H9 (cell line): ENCODE measurements around the gene SYNE2. TPM values are rescaled to one million over a fixed set of nuclear protein-coding genes. Genes with fewer than 3 reads are reported as not detected.

ENCODE experiments used
- DNase-seq: peaks from one replicate; pipeline ENCODE4 v3.0.0-alpha.2; 2017
- H2AFZ ChIP-seq: one replicate; pipeline ENCODE4 v1.6.1; 2013; ENCODE audit warnings: mild to moderate bottlenecking, low read length, control low read depth, moderate library complexity
- H2AK5ac ChIP-seq: 2 replicates; pipeline ENCODE4 v1.6.1; 2013; ENCODE audit warnings: low read length, control low read depth, mixed read lengths; ENCODE audit not compliant: insufficient read length
- H2BK120ac ChIP-seq: one replicate; pipeline ENCODE4 v1.6.1; 2013; ENCODE audit warnings: low read depth, mild to moderate bottlenecking, low read length, control low read depth, inconsistent platforms; ENCODE audit not compliant: poor library complexity, severe bottlenecking
- H2BK12ac ChIP-seq: 2 replicates; pipeline ENCODE4 v1.6.1; 2013; ENCODE audit warnings: low read length, control low read depth, mixed read lengths, low read depth; ENCODE audit not compliant: insufficient read length
- H2BK15ac ChIP-seq: 2 replicates; pipeline ENCODE4 v1.6.1; 2013; ENCODE audit warnings: low read depth, low read length, control low read depth
- H2BK20ac ChIP-seq: one replicate; pipeline ENCODE4 v1.6.1; 2013; ENCODE audit warnings: low read depth, mild to moderate bottlenecking, low read length, control low read depth, inconsistent platforms; ENCODE audit not compliant: poor library complexity, severe bottlenecking
- H2BK5ac ChIP-seq: 2 replicates; pipeline ENCODE4 v1.6.1; 2013; ENCODE audit warnings: low read length, control low read depth, mixed read lengths; ENCODE audit not compliant: insufficient read length
- H3K14ac ChIP-seq: 2 replicates; pipeline ENCODE4 v1.6.1; 2013; ENCODE audit warnings: low read length, control low read depth; ENCODE audit not compliant: insufficient read depth
- H3K18ac ChIP-seq: 2 replicates; pipeline ENCODE4 v1.6.1; 2013; ENCODE audit warnings: low read depth, mild to moderate bottlenecking, mixed read lengths, low read length, control low read depth; ENCODE audit not compliant: insufficient read length
- H3K23ac ChIP-seq: 2 replicates; pipeline ENCODE4 v1.6.1; 2013; ENCODE audit warnings: low read length, control low read depth, mixed read lengths, low read depth; ENCODE audit not compliant: insufficient read length
- H3K23me2 ChIP-seq: 2 replicates; pipeline ENCODE4 v1.6.1; 2013; ENCODE audit warnings: low read depth, mild to moderate bottlenecking, mixed read lengths, low read length, control low read depth; ENCODE audit not compliant: insufficient read length, poor library complexity, severe bottlenecking
- H3K27ac ChIP-seq: 2 replicates; pipeline ENCODE4 v1.5.1; 2013; ENCODE audit warnings: low read length, control low read depth, mixed read lengths, low read depth; ENCODE audit not compliant: insufficient read length
- H3K27me3 ChIP-seq: 2 replicates; pipeline ENCODE4 v1.6.1; 2013; ENCODE audit warnings: low read length, control low read depth, inconsistent platforms; ENCODE audit not compliant: insufficient read depth
- H3K4ac ChIP-seq: 2 replicates; pipeline ENCODE4 v1.6.1; 2013; ENCODE audit warnings: low read depth, mild to moderate bottlenecking, control low read depth, inconsistent platforms, low read length, moderate library complexity
- H3K4me1 ChIP-seq: 2 replicates; pipeline ENCODE4 v1.6.1; 2013; ENCODE audit warnings: low read length, control low read depth, inconsistent platforms; ENCODE audit not compliant: insufficient read depth
- H3K4me2 ChIP-seq: 2 replicates; pipeline ENCODE4 v1.6.1; 2013; ENCODE audit warnings: low read length, control low read depth, mixed read lengths; ENCODE audit not compliant: insufficient read length, insufficient read depth
- H3K56ac ChIP-seq: 2 replicates; pipeline ENCODE4 v1.6.1; 2013; ENCODE audit warnings: low read depth, mild to moderate bottlenecking, mixed read lengths, low read length, control low read depth; ENCODE audit not compliant: insufficient read length
- H3K79me1 ChIP-seq: 2 replicates; pipeline ENCODE4 v1.6.1; 2013; ENCODE audit warnings: low read depth, mild to moderate bottlenecking, moderate library complexity, low read length, control low read depth, inconsistent platforms; ENCODE audit not compliant: insufficient read depth, poor library complexity, severe bottlenecking
- H3K79me2 ChIP-seq: 2 replicates; pipeline ENCODE4 v1.6.1; 2013; ENCODE audit warnings: low read length, control low read depth, inconsistent platforms; ENCODE audit not compliant: insufficient read depth
- H3K9ac ChIP-seq: 2 replicates; pipeline ENCODE4 v1.6.1; 2013; ENCODE audit warnings: low read length, control low read depth, mixed read lengths; ENCODE audit not compliant: insufficient read length; ENCODE audit errors: extremely low read depth
- H3K9me3 ChIP-seq: one replicate; pipeline ENCODE4 v1.6.1; 2013; ENCODE audit warnings: low read depth, low read length, inconsistent platforms; ENCODE audit not compliant: control insufficient read depth
- H3T11ph ChIP-seq: one replicate; pipeline ENCODE4 v1.6.1; 2013; ENCODE audit warnings: mild to moderate bottlenecking, low read length, control low read depth, inconsistent platforms
- H4K20me1 ChIP-seq: one replicate; pipeline ENCODE4 v1.6.1; 2013; ENCODE audit not compliant: control insufficient read depth, insufficient read length, insufficient read depth
- H4K5ac ChIP-seq: 2 replicates; pipeline ENCODE4 v1.6.1; 2013; ENCODE audit warnings: low read depth, mild to moderate bottlenecking, mixed read lengths, low read length, control low read depth; ENCODE audit not compliant: insufficient read length
- H4K8ac ChIP-seq: replicated peaks from 2 replicates; pipeline ENCODE4 v1.6.1; 2013; ENCODE audit warnings: low read length, control low read depth, mixed read lengths, low read depth; ENCODE audit not compliant: insufficient read length
- H4K91ac ChIP-seq: 2 replicates; pipeline ENCODE4 v1.6.1; 2013; ENCODE audit warnings: low read depth, mild to moderate bottlenecking, moderate library complexity, mixed read lengths, low read length, control low read depth; ENCODE audit not compliant: insufficient read length
- H3K27ac Mint-ChIP-seq, 3 experiments: 2 replicates in 2 of 3; 3 replicates in 1 of 3; pipeline ENCODE4 v1.8.0; 2020 to 2021; ENCODE audit warnings: mixed read lengths in 3 of 3, mild to moderate bottlenecking in 1 of 3, moderate library complexity in 1 of 3
- H3K27me3 Mint-ChIP-seq: 2 replicates; pipeline ENCODE4 v1.8.0; 2021; ENCODE audit warnings: low read depth, mild to moderate bottlenecking, moderate library complexity, mixed read lengths
- H3K36me3 Mint-ChIP-seq, 3 experiments: 2 replicates in 2 of 3; 3 replicates in 1 of 3; pipeline ENCODE4 v1.8.0; 2020 to 2021; ENCODE audit warnings: low read depth in 3 of 3, mixed read lengths in 3 of 3; ENCODE audit not compliant: insufficient read depth in 1 of 3
- H3K4me1 Mint-ChIP-seq, 2 experiments: 2 replicates each; pipeline ENCODE4 v1.8.0; 2020; ENCODE audit warnings: mixed read lengths in 2 of 2
- H3K4me3 Mint-ChIP-seq, 2 experiments: 2 replicates in 1 of 2; 3 replicates in 1 of 2; pipeline ENCODE4 v1.8.0; 2020 to 2021; ENCODE audit warnings: mild to moderate bottlenecking in 2 of 2, mixed read lengths in 2 of 2, moderate library complexity in 1 of 2
- H3K9me3 Mint-ChIP-seq, 2 experiments: 2 replicates in 1 of 2; 3 replicates in 1 of 2; pipeline ENCODE4 v1.8.0; 2020; ENCODE audit warnings: mild to moderate bottlenecking in 2 of 2, mixed read lengths in 2 of 2, moderate library complexity in 1 of 2
- CTCF ChIP-seq: fragments of 200-600 bp; sonication (generic); conservative IDR thresholded peaks from 3 replicates; pipeline ENCODE4 v1.8.0; 2021; ENCODE audit warnings: antibody characterized with exemption, mild to moderate bottlenecking
- WGBS: extraction: QIAGEN DNeasy Blood & Tissue Kit; methylation state at CpG from one replicate; pipeline ENCODE4 v1.1.7; 2013; ENCODE audit warnings: missing lambda C conversion rate, low lambda C conversion rate, mixed read lengths; ENCODE audit not compliant: insufficient read length; ENCODE audit errors: extremely low coverage; 5-methylcytosine and 5-hydroxymethylcytosine counted together
- total RNA-seq: library from RNA; stranded (reverse); gene quantifications from 2 replicates; pipeline ENCODE4 v1.2.1, GENCODE V29; 2021

The SYNE2 gene
- total RNA-seq, 1 experiment from 2014 or later = 43.3 TPM

GRCh38 chr14:64005822-64006221 lies 153.0 kb downstream of the SYNE2 start:
- H4K5ac ChIP-seq = no peak overlapping the region
- H3K23me2 ChIP-seq = no peaks in the 10 kb centered on the region
- no peaks in the 10 kb centered on the region for H3K27me3 ChIP-seq
- no peak overlapping the region for H3K14ac ChIP-seq
- no peak overlapping the region for H2BK12ac ChIP-seq
- H2AK5ac ChIP-seq = no peak overlapping the region
- no peak overlapping the region for H3K23ac ChIP-seq
- H2BK15ac ChIP-seq = no peak overlapping the region
- no CpG with 5 or more reads among the region's 2 CpGs for WGBS
- H3K4ac ChIP-seq = no peak overlapping the region
- H3K4me3 Mint-ChIP-seq = no peak overlapping the region
- H3T11ph ChIP-seq = no peak overlapping the region
- H3K9ac ChIP-seq = no peak overlapping the region
- H4K91ac ChIP-seq = no peak overlapping the region
- H2BK5ac ChIP-seq = no peak overlapping the region
- H3K36me3 Mint-ChIP-seq = peaks cover 4 to 44% (median 17%) of the 10 kb centered on the region in 3 experiments; a peak in 5 of 7 replicates
- DNase-seq = no peak
- H3K56ac ChIP-seq = no peak overlapping the region
- no peak overlapping the region for H3K18ac ChIP-seq
- no peak overlapping the region for H4K8ac ChIP-seq
- H2BK120ac ChIP-seq = no peak overlapping the region
- H3K9me3 ChIP-seq = no peaks in the 10 kb centered on the region
- H3K9me3 Mint-ChIP-seq = no peaks in the 10 kb centered on the region
- H3K79me1 ChIP-seq = no peaks in the 10 kb centered on the region
- no peaks in the 10 kb centered on the region for H3K4me1 Mint-ChIP-seq
- no peaks in the 10 kb centered on the region for H3K4me1 ChIP-seq
- TF ChIP-seq CTCF = no peak
- H2BK20ac ChIP-seq = no peak overlapping the region
- H3K4me2 ChIP-seq = no peak overlapping the region
- H3K27ac Mint-ChIP-seq = peak overlapping the region in 1 of 3 experiments; percentile 5; a peak in 1 of 7 replicates
- H3K27me3 Mint-ChIP-seq = no peaks in the 10 kb centered on the region
- H3K79me2 ChIP-seq = no peaks in the 10 kb centered on the region
- no peaks in the 10 kb centered on the region for H4K20me1 ChIP-seq
- no peak overlapping the region for H2AFZ ChIP-seq
- H3K27ac ChIP-seq = no peak overlapping the region
